ENCODE data around the gene ARL13B. TPM values are rescaled to one million over a fixed set of nuclear protein-coding genes. Genes with fewer than 3 reads are reported as not detected.

Gene ARL13B
- total and polyA plus RNA-seq, 2 of the 8 experiments (the other 6 are each of a cell fraction or from before 2014, with no cell fraction given): 1.5 to 12.7 TPM

DNA sequence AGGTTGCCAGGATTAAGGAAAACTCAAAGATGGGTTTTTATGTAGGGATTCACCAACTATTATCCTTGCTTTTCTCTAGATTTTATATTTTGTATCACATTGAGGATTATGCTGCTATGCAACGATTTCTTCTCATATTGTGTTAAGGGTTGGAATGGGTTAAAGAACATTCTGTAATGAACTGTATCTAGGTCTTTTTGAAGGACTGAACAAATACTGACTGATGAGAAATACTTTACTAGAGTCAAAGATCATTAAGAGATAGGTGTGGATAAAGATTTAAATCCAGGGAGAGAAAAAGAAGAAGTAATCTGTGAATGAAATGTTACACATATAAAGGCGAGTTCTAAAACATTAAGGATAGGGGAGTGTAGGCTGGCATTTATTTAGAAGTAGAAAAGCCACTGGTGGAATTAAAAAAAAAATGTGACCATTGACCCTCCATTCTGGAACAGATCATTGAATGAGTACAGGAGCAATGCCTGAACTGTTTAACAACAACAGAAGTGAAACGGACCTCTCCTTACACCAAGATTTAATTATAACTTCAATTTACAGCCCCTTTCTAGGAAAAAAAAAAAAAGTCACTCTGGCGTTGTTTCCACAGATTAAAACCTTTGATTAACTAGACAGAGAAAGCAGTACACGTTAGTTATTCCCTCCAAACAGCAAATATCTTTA, 45.4 kb upstream of the ARL13B start (continued):
- no peak for TF ChIP-seq EP300 (IDR thresholded peaks at IDR 0.05; ENCODE audit: borderline replicate concordance in 1 of 2, low read depth in 2 of 2, low read length in 2 of 2)
